HepG2 (cell line): ENCODE data around the gene TOR1A. TPM values are rescaled to one million over a fixed set of nuclear protein-coding genes. Genes with fewer than 3 reads are reported as not detected.
A peak's percentile ranks its signal among the peaks of the same experiment; 100 is the strongest.

Experiments used
- BORCS8-MEF2B ChIP-seq: sonication (generic); formaldehyde crosslinking; IDR thresholded peaks from 2 replicates; pipeline ENCODE4 v1.8.0; 2022; ENCODE audit warnings: mild to moderate bottlenecking, missing genetic modification reagents
- HINFP ChIP-seq: sonication (generic); formaldehyde crosslinking; IDR thresholded peaks from 2 replicates; pipeline ENCODE4 v1.4.0; 2020; ENCODE audit warnings: low read depth, mild to moderate bottlenecking, missing genetic modification reagents
- IKZF4 ChIP-seq: sonication (generic); formaldehyde crosslinking; IDR thresholded peaks from 2 replicates; pipeline ENCODE4 v1.5.1; 2020; ENCODE audit warnings: borderline replicate concordance, mild to moderate bottlenecking, low read depth, missing genetic modification reagents; ENCODE audit errors: not compliant biosample characterization
- JUN ChIP-seq: sonication (generic); formaldehyde crosslinking; IDR thresholded peaks from 2 replicates; pipeline ENCODE4 v1.4.0; 2020; ENCODE audit warnings: mild to moderate bottlenecking, missing genetic modification reagents
- JUNB ChIP-seq: sonication (generic); formaldehyde crosslinking; IDR thresholded peaks from 2 replicates; pipeline ENCODE4 v1.8.0; 2022; ENCODE audit warnings: missing genetic modification reagents, mild to moderate bottlenecking, borderline replicate concordance
- KDM5B ChIP-seq: sonication (generic); formaldehyde crosslinking; IDR thresholded peaks from 2 replicates; pipeline ENCODE4 v1.4.0; 2020; ENCODE audit warnings: missing genetic modification reagents, mild to moderate bottlenecking, borderline replicate concordance
- KLF6 ChIP-seq: IDR thresholded peaks from 2 replicates; pipeline ENCODE4 v1.8.0; 2016; ENCODE audit warnings: missing biosample characterization, missing genetic modification reagents
- RARG ChIP-seq: sonication (generic); formaldehyde crosslinking; IDR thresholded peaks from 2 replicates; pipeline ENCODE4 v1.4.0; 2020; ENCODE audit warnings: low read depth, mild to moderate bottlenecking, missing genetic modification reagents
- SMAD3 ChIP-seq: sonication (generic); formaldehyde crosslinking; IDR thresholded peaks from 2 replicates; pipeline ENCODE4 v1.4.0; 2020; ENCODE audit warnings: missing genetic modification reagents
- SP5 ChIP-seq: IDR thresholded peaks from 2 replicates; pipeline ENCODE4 v1.6.1; 2016; ENCODE audit warnings: low read depth, borderline replicate concordance
- TAF1 ChIP-seq: sonication (generic); formaldehyde crosslinking; IDR thresholded peaks from 2 replicates; pipeline ENCODE4 v1.4.0; 2020; ENCODE audit warnings: missing genetic modification reagents
- TMF1 ChIP-seq: sonication (generic); formaldehyde crosslinking; IDR thresholded peaks from 2 replicates; pipeline ENCODE4 v1.8.1; 2022; ENCODE audit warnings: low read depth, missing genetic modification reagents
- ZFX ChIP-seq: sonication (generic); formaldehyde crosslinking; IDR thresholded peaks from 2 replicates; pipeline ENCODE4 v1.4.0; 2020; ENCODE audit warnings: mild to moderate bottlenecking, low read depth, missing genetic modification reagents, moderate library complexity
- ZNF547 ChIP-seq: sonication (generic); formaldehyde crosslinking; IDR thresholded peaks from 2 replicates; pipeline ENCODE4 v1.5.1; 2020; ENCODE audit warnings: mild to moderate bottlenecking, missing genetic modification reagents
- ZNF709 ChIP-seq: sonication (generic); formaldehyde crosslinking; IDR thresholded peaks from 2 replicates; pipeline ENCODE4 v1.5.0; 2020; ENCODE audit warnings: mild to moderate bottlenecking, missing genetic modification reagents
- ZNF761 ChIP-seq: sonication (generic); formaldehyde crosslinking; conservative IDR thresholded peaks from 2 replicates; pipeline ENCODE4 v1.4.0; 2020; ENCODE audit warnings: mild to moderate bottlenecking, missing genetic modification reagents
- ZNF878 ChIP-seq: sonication (generic); formaldehyde crosslinking; IDR thresholded peaks from 2 replicates; pipeline ENCODE4 v1.8.1; 2023; ENCODE audit warnings: mild to moderate bottlenecking, missing genetic modification reagents, moderate library complexity
- ZZZ3 ChIP-seq: sonication (generic); formaldehyde crosslinking; IDR thresholded peaks from 2 replicates; pipeline ENCODE4 v1.4.0; 2020; ENCODE audit warnings: missing genetic modification reagents, mild to moderate bottlenecking, borderline replicate concordance
- polyA plus RNA-seq, 8 experiments: library from polyadenylated mRNA; depleted of rRNA in 3 of 8; stranded (reverse) in 7 of 8; unstranded in 1 of 8; fragments of >200 nt; fragmentation: Illumina TruSeq in 4 of 8; extraction: Trizol in 4 of 8; gene quantifications; 2 replicates each; pipeline versions ENCODE4 v1.2.1 to v1.2.3, GENCODE V29; 2011 to 2016; ENCODE audit warnings: low read depth in 4 of 8, missing spikeins in 1 of 8, mixed read lengths in 1 of 8; ENCODE audit not compliant: insufficient read depth in 1 of 8
- total RNA-seq, 5 experiments: library from RNA; depleted of rRNA; stranded (reverse); fragments of >200 nt; fragmentation: Illumina TruSeq; extraction: Trizol; gene quantifications; 2 replicates each; pipeline ENCODE4 v1.2.3, GENCODE V29; 2016; ENCODE audit warnings: low read depth in 1 of 5
- TF ChIP-seq, protein P1 (sequence below), 2 experiments: sonication (generic) in 1 of 2; formaldehyde crosslinking in 1 of 2; IDR thresholded peaks; 2 replicates each; pipeline versions ENCODE4 v1.5.1 to v1.6.1; 2011 to 2020; ENCODE audit warnings: borderline replicate concordance in 1 of 2, low read depth in 1 of 2, low read length in 1 of 2, mild to moderate bottlenecking in 1 of 2, missing genetic modification reagents in 1 of 2, moderate library complexity in 1 of 2

The TOR1A gene
- total and polyA plus RNA-seq, 2 of the 13 experiments (the other 11 are each of a cell fraction or from before 2014, with no cell fraction given), result 31.6 to 41.4 TPM

DNA sequence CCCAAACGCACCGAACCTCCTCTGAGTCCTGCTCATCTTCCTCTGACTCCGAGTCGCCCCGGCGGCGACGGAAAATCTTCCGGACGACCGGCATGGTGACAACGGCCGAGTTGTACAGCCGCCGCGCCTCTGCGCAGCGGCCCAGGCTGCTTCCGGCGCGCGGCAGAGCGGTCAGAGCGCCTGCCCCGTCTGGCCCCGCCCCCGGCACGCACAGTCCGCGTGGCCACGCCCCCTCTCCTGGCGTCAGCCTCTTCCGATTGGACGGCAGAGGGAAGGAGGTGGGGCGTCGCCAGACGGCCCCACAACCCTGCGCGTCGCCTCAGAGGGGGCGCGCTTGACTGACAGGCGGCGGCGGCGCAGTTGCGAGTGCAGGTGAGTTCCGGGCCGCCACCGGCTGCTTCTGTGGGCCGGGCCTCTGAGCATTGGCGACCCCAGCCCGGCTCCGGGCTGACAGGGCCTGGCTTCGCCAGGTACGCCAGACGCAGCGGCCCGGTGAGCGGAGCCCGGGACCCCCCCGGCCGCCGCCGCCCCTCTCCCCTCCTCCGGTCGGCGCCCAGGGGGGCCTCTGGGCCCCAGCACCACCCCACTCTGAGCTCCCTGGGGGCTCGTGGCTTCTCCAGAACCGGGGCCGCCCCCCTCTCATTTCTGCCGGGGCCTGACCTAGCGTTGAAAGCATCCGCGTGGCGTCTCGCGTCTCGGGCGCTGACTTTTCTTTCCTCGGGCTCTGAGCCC lies 11.4 kb upstream of the TOR1A start, which contains the start of the genes C9orf78 and USP20 (continued):
- TF ChIP-seq ZZZ3 (CRISPR knock-in tag) (no peak), TAF1 (CRISPR knock-in tag) (peak; percentile 80), ZNF709 (CRISPR knock-in tag) (peak; percentile 15; the same call in 1 of the 2 replicates), HINFP (CRISPR knock-in tag) (peak; percentile 18; the same call in 1 of the 2 replicates), ZNF761 (peak; percentile 69), ZNF547 (peak; percentile 50; the same call in 1 of the 2 replicates), TMF1 (CRISPR knock-in tag) (0 out of 2 replicates have a peak, but pooled peaks have one; percentile 45), ZFX (peak; percentile 86), JUNB (CRISPR knock-in tag) (no peak), ZNF878 (CRISPR knock-in tag) (no peak), IKZF4 (CRISPR knock-in tag) (peak; percentile 41), RARG (no peak), JUN (CRISPR knock-in tag) (no peak), KLF6 (peak; percentile 12; the same call in 1 of the 2 replicates), BORCS8-MEF2B (CRISPR knock-in tag) (0 out of 2 replicates have a peak, but pooled peaks have one; percentile 29), KDM5B (CRISPR knock-in tag) (peak; percentile 73), SP5 (CRISPR knock-in tag) (peak; percentile 46; the same call in 1 of the 2 replicates), SMAD3 (CRISPR knock-in tag) (peak; percentile 30; the same call in 1 of the 2 replicates)
- TF ChIP-seq, protein P1, sequence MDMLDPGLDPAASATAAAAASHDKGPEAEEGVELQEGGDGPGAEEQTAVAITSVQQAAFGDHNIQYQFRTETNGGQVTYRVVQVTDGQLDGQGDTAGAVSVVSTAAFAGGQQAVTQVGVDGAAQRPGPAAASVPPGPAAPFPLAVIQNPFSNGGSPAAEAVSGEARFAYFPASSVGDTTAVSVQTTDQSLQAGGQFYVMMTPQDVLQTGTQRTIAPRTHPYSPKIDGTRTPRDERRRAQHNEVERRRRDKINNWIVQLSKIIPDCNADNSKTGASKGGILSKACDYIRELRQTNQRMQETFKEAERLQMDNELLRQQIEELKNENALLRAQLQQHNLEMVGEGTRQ (IDR thresholded peaks at IDR 0.05; ENCODE audit: low read depth, low read length), result no peak
- TF ChIP-seq, protein P1 (CRISPR knock-in tag; IDR thresholded peaks at IDR 0.05; ENCODE audit: borderline replicate concordance), result no peak
